Keratinocyte (primary cell): ENCODE data around the gene EEF1A2. TPM values are rescaled to one million over a fixed set of nuclear protein-coding genes. Genes with fewer than 3 reads are reported as not detected.

Experiments used
- DNase-seq: peaks from one replicate; pipeline ENCODE4 v3.0.0-alpha.2; 2011; ENCODE audit warnings: low read depth, missing footprints, low spot score
- FAIRE-seq: peaks from 2 replicates; lab custom pipeline; 2011; peaks lifted over from hg19 to GRCh38; lab: Jason Lieb, UNC
- H2AFZ ChIP-seq: 2 replicates; pipeline ENCODE4 v1.6.0; 2012; ENCODE audit warnings: low read length, control low read depth, inconsistent platforms; ENCODE audit not compliant: control insufficient read depth
- H3K27ac ChIP-seq: 2 replicates; pipeline ENCODE4 v1.5.1; 2011; ENCODE audit warnings: low read length; ENCODE audit not compliant: control insufficient read depth, insufficient read depth
- H3K27me3 ChIP-seq: 3 replicates; pipeline ENCODE4 v1.6.0; 2011; ENCODE audit warnings: low read length; ENCODE audit not compliant: control insufficient read depth, insufficient read depth; ENCODE audit errors: extremely low read depth
- H3K36me3 ChIP-seq, 2 experiments: 2 replicates in 1 of 2; 3 replicates in 1 of 2; pipeline ENCODE4 v1.5.1; 2011; ENCODE audit warnings: low read length in 2 of 2, mild to moderate bottlenecking in 1 of 2; ENCODE audit not compliant: control insufficient read depth in 2 of 2, insufficient read depth in 2 of 2; ENCODE audit errors: extremely low read depth in 1 of 2
- H3K4me1 ChIP-seq: 3 replicates; pipeline ENCODE4 v1.5.1; 2011; ENCODE audit warnings: low read length; ENCODE audit not compliant: control insufficient read depth, insufficient read depth; ENCODE audit errors: extremely low read depth
- H3K4me2 ChIP-seq: 3 replicates; pipeline ENCODE4 v1.6.0; 2011; ENCODE audit warnings: low read depth, low read length; ENCODE audit not compliant: control insufficient read depth, insufficient read depth; ENCODE audit errors: extremely low read depth
- H3K4me3 ChIP-seq, 3 experiments: fragments of 200-600 bp in 1 of 3; sonication (generic) in 1 of 3; 2 replicates in 2 of 3; 3 replicates in 1 of 3; pipeline ENCODE4 v1.5.1; 2011 to 2016; ENCODE audit warnings: low read length in 3 of 3, mild to moderate bottlenecking in 3 of 3, control low read depth in 2 of 3, inconsistent platforms in 1 of 3, low read depth in 1 of 3, mixed read lengths in 1 of 3, mixed run types in 1 of 3, moderate library complexity in 1 of 3; ENCODE audit not compliant: control insufficient read depth in 2 of 3, insufficient read depth in 2 of 3; ENCODE audit errors: extremely low read depth in 1 of 3
- H3K79me2 ChIP-seq: 2 replicates; pipeline ENCODE4 v1.6.0; 2012; ENCODE audit warnings: low read length; ENCODE audit not compliant: control insufficient read depth, insufficient read depth
- H3K9ac ChIP-seq: 3 replicates; pipeline ENCODE4 v1.6.0; 2011; ENCODE audit warnings: low read length; ENCODE audit not compliant: control insufficient read depth, insufficient read depth; ENCODE audit errors: extremely low read depth
- H3K9me1 ChIP-seq: 3 replicates; pipeline ENCODE4 v1.6.0; 2011; ENCODE audit warnings: low read length; ENCODE audit not compliant: control insufficient read depth, insufficient read depth; ENCODE audit errors: extremely low read depth
- H3K9me3 ChIP-seq: 2 replicates; pipeline ENCODE4 v1.5.1; 2012; ENCODE audit warnings: low read depth, low read length; ENCODE audit not compliant: control insufficient read depth
- H4K20me1 ChIP-seq: 3 replicates; pipeline ENCODE4 v1.6.0; 2011; ENCODE audit warnings: low read length; ENCODE audit not compliant: control insufficient read depth, insufficient read depth; ENCODE audit errors: extremely low read depth
- CTCF ChIP-seq, 3 experiments: IDR thresholded peaks in 1 of 3; conservative IDR thresholded peaks in 1 of 3; optimal IDR thresholded peaks in 1 of 3; 2 replicates in 2 of 3; 3 replicates in 1 of 3; pipeline versions ENCODE3 to v1.5.1; 2011; ENCODE audit warnings: low read length in 3 of 3, mild to moderate bottlenecking in 3 of 3, moderate library complexity in 2 of 3, control low read depth in 1 of 3, inconsistent platforms in 1 of 3; ENCODE audit not compliant: insufficient read depth in 2 of 3; ENCODE audit errors: extremely low read depth in 1 of 3
- EZH2 ChIP-seq: IDR thresholded peaks from one replicate; pipeline ENCODE4 v1.6.1; 2012; ENCODE audit warnings: inconsistent platforms, mild to moderate bottlenecking, low read length, moderate library complexity
- dilution Hi-C: fragments of 300-500 bp; cut with MboI; formaldehyde crosslinking; loops from one replicate; pipeline ENCODE4 v1.7.0; 2020; ENCODE audit warnings: low sequenced_read_pairs; ENCODE audit not compliant: extremely low pct_ligation_motif_present
- polyA plus RNA-seq, 5 experiments: library from polyadenylated mRNA; depleted of rRNA in 3 of 5; stranded (reverse) in 3 of 5; stranded (forward) in 1 of 5; unstranded in 1 of 5; fragments of >200 nt; gene quantifications; 1 replicate in 1 of 5; 2 replicates in 3 of 5; 3 replicates in 1 of 5; pipeline versions ENCODE4 v1.2.1 to v1.2.3, GENCODE V29; 2011 to 2012; ENCODE audit warnings: missing spikeins in 2 of 5, low read depth in 1 of 5, low replicate concordance in 1 of 5

The EEF1A2 gene
- polyA plus RNA-seq, 1 donor (not counting 4 experiments of a cell fraction or from before 2014, with no cell fraction given): 0.12 TPM

GRCh38 chr20:63492982-63493381, 5.9 kb downstream of the EEF1A2 start:
- DNase-seq (no peak), FAIRE-seq (no peak)
- Histone ChIP-seq H3K9me3 (no peaks in the 10 kb centered on the region), H3K79me2 (no peaks in the 10 kb centered on the region), H2AFZ (no peak overlapping the region), H3K27me3 (peaks cover 34% of the 10 kb centered on the region), H4K20me1 (no peaks in the 10 kb centered on the region), H3K9me1 (no peaks in the 10 kb centered on the region), H3K9ac (no peak overlapping the region), H3K4me2 (no peak overlapping the region), H3K36me3 (no peaks in the 10 kb centered on the region), H3K27ac (no peak overlapping the region), H3K4me1 (peaks cover 2% of the 10 kb centered on the region), H3K4me3 (no peak overlapping the region)
- TF ChIP-seq EZH2 (no peak), CTCF (optimal IDR thresholded peaks at IDR 0.05 in 1 of 3, IDR thresholded peaks at IDR 0.05 in 1 of 3, conservative IDR thresholded peaks at IDR 0.05 in 1 of 3; ENCODE audit: extremely low read depth in 1 of 3, insufficient read depth in 2 of 3, low read length in 3 of 3) (no peak)
- dilution Hi-C loops: no loop called here

GRCh38 chr20:63492518-63492917, 6.4 kb downstream of the EEF1A2 start:
- dilution Hi-C loops: no loop called here
- no peaks in the 10 kb centered on the region for H3K36me3 ChIP-seq
- no peak for FAIRE-seq
- TF ChIP-seq CTCF (optimal IDR thresholded peaks at IDR 0.05 in 1 of 3, IDR thresholded peaks at IDR 0.05 in 1 of 3, conservative IDR thresholded peaks at IDR 0.05 in 1 of 3; ENCODE audit: extremely low read depth in 1 of 3, insufficient read depth in 2 of 3, low read length in 3 of 3) (no peak), EZH2 (no peak)
- H3K4me1 ChIP-seq: peaks cover 2% of the 10 kb centered on the region
- no peak overlapping the region for H3K4me3 ChIP-seq
- DNase-seq: no peak
- H2AFZ ChIP-seq: no peak overlapping the region
- H3K9me3 ChIP-seq: no peaks in the 10 kb centered on the region
- no peaks in the 10 kb centered on the region for H3K9me1 ChIP-seq
- no peak overlapping the region for H3K4me2 ChIP-seq
- H4K20me1 ChIP-seq: no peaks in the 10 kb centered on the region
- H3K9ac ChIP-seq: no peak overlapping the region
- H3K79me2 ChIP-seq: no peaks in the 10 kb centered on the region
- H3K27me3 ChIP-seq: peaks cover 33% of the 10 kb centered on the region
- no peak overlapping the region for H3K27ac ChIP-seq
